Mucosa of descending colon (tissue), 3 donors: ENCODE data around the gene PITX3. TPM values are rescaled to one million over a fixed set of nuclear protein-coding genes. Genes with fewer than 3 reads are reported as not detected.

Source experiments
- ATAC-seq: fragments of 200-7000 bp; cut with Tn5 transposase; one replicate; pipeline ENCODE4 v1.9.1; 2020; ENCODE audit warnings: mild to moderate bottlenecking, moderate library complexity
- DNase-seq, 3 donors: peaks; one replicate each; pipeline ENCODE4 v3.0.0-alpha.2; 2020
- H3K36me3 ChIP-seq: fragments of 200-600 bp; one replicate; pipeline ENCODE4 v1.8.0; 2021; ENCODE audit warnings: low read depth, mild to moderate bottlenecking
- H3K4me1 ChIP-seq: fragments of 200-600 bp; one replicate; pipeline ENCODE4 v1.8.0; 2021; ENCODE audit warnings: low read depth, mild to moderate bottlenecking
- H3K4me3 ChIP-seq: fragments of 200-600 bp; one replicate; pipeline ENCODE4 v1.8.0; 2021; ENCODE audit warnings: mild to moderate bottlenecking
- H3K9me3 ChIP-seq: fragments of 200-600 bp; one replicate; pipeline ENCODE4 v1.8.0; 2021; ENCODE audit warnings: mild to moderate bottlenecking
- CTCF ChIP-seq: fragments of 200-600 bp; IDR thresholded peaks from one replicate; pipeline ENCODE4 v1.8.0; 2022; ENCODE audit warnings: antibody characterized with exemption, mild to moderate bottlenecking
- intact Hi-C, 2 donors: fragments of 100-400 bp; cut with DNase I in 1 of 2; cut with micrococcal nuclease in 1 of 2; formaldehyde crosslinking; loops; one replicate each; pipeline versions ENCODE4 v1.11.0 to v1.11.1; 2022; cut with DNase I, micrococcal nuclease
- total RNA-seq, 3 donors: library from RNA; stranded (reverse); fragmentation: NEBNext Ultra II Directional in 2 of 3; extraction: Animal tissue kit (Norgen Biotek cat#: 25700) in 2 of 3; gene quantifications; one replicate each; pipeline versions ENCODE4 v1.2.1 to v1.2.4, GENCODE V29; 2021 to 2023
- donor health status: DM: no; HTN: no; CAD: no; lungs with moderate emphysema.
- donor health status: DM: no; HTN: no; CAD: no.
- donor health status: DM: no; HTN: yes; CAD: no.

Gene PITX3
- total RNA-seq, 3 donors from 2014 or later = not detected

- no peaks in the 10 kb centered on the region for H3K36me3 ChIP-seq
- no peak overlapping the region for H3K4me3 ChIP-seq
- peak; percentile 78 for ATAC-seq
- TF ChIP-seq CTCF = peak; percentile 61
- H3K9me3 ChIP-seq = no peaks in the 10 kb centered on the region
- intact Hi-C loops = loop anchor here (5.0 kb wide), 1 partner anchor 122 kb away; no protein-coding TSS in a partner anchor
- H3K4me1 ChIP-seq = peaks cover 27% of the 10 kb centered on the region
- peak; percentile 88 to 91 (median 91) for DNase-seq
Observed at GRCh38 chr10:102229810-102230263, 11.5 kb downstream of the PITX3 start.

GRCh38 chr10:102227050-102227449 lies 14.3 kb downstream of the PITX3 start:
- ATAC-seq (no peak), DNase-seq (no peak)
- intact Hi-C loops = loop anchor here (5.0 kb wide), 1 partner anchor 125 kb away; no protein-coding TSS in a partner anchor
- no peaks in the 10 kb centered on the region for H3K36me3 ChIP-seq
- TF ChIP-seq CTCF = no peak
- H3K9me3 ChIP-seq = no peaks in the 10 kb centered on the region
- H3K4me1 ChIP-seq = peaks cover 27% of the 10 kb centered on the region
- no peak overlapping the region for H3K4me3 ChIP-seq

GRCh38 chr10:102226542-102226870 lies 14.8 kb downstream of the PITX3 start:
- ATAC-seq (no peak), DNase-seq (no peak)
- peaks cover 24% of the 10 kb centered on the region for H3K4me1 ChIP-seq
- intact Hi-C loops = loop anchor here (5.0 kb wide), 1 partner anchor 126 kb away; no protein-coding TSS in a partner anchor
- H3K4me3 ChIP-seq = no peak overlapping the region
- no peaks in the 10 kb centered on the region for H3K36me3 ChIP-seq
- TF ChIP-seq CTCF = no peak
- no peaks in the 10 kb centered on the region for H3K9me3 ChIP-seq

- DNase-seq (peak; percentile 93 to 94 (median 94)), ATAC-seq (peak; percentile 97)
- no peaks in the 10 kb centered on the region for H3K9me3 ChIP-seq
- H3K36me3 ChIP-seq = no peaks in the 10 kb centered on the region
- no peak within 1 kb of the TSS for H3K4me3 ChIP-seq
- intact Hi-C loops = loop anchor here (5.0 kb wide), 1 partner anchor 126 kb away; no protein-coding TSS in a partner anchor
- peaks cover 18% of the 10 kb centered on the region for H3K4me1 ChIP-seq
- TF ChIP-seq CTCF = no peak
Observed at GRCh38 chr10:102225646-102226541, 15.4 kb downstream of the PITX3 start, which contains the start of gene ELOVL3. Gene ELOVL3, plus strand, starts transcription at chr10:102226299. Its CDS starts 250 bp downstream, at chr10:102226549.

- no peaks in the 10 kb centered on the region for H3K36me3 ChIP-seq
- intact Hi-C loops = no loop called here
- no peak for ATAC-seq
- no peak overlapping the region for H3K4me3 ChIP-seq
- no peak for TF ChIP-seq CTCF
- no peak for DNase-seq
- no peaks in the 10 kb centered on the region for H3K9me3 ChIP-seq
- H3K4me1 ChIP-seq = peaks cover 9% of the 10 kb centered on the region
Observed at GRCh38 chr10:102222797-102223196, 18.5 kb downstream of the PITX3 start.
